ENCODE measurements around the gene PAXIP1. TPM values are rescaled to one million over a fixed set of nuclear protein-coding genes. Genes with fewer than 3 reads are reported as not detected.
"Not testable (repeated sequence)": the region's sequence is repeated elsewhere in the genome, so short reads cannot be mapped to it uniquely, and the experiment has no call there.

The PAXIP1 gene
- total RNA-seq (2014; rRNA removed; shearing (Covaris generic)), result 20.2 and 33.8 TPM in 2 replicates

- DNase-seq (ENCODE audit: low spot score), result peak; percentile 58
- in situ Hi-C loops (cut with HindIII; ENCODE audit: low sequenced_read_pairs), result no loop called here
Observed at GRCh38 chr7:155003092-155003375, at the start of gene PAXIP1. Gene PAXIP1 (minus strand): TSS chr7:155003124. CDS start chr7:155002929, 195 bp downstream.

- DNase-seq (ENCODE audit: low spot score), result no peak
- in situ Hi-C loops (cut with HindIII; ENCODE audit: low sequenced_read_pairs), result no loop called here
Observed at GRCh38 chr7:155051355-155051754, 48.4 kb upstream of the PAXIP1 start.

GRCh38 chr7:155048006-155048405, 45.1 kb upstream of the PAXIP1 start:
- in situ Hi-C loops (cut with HindIII; ENCODE audit: low sequenced_read_pairs), result no loop called here
- DNase-seq (ENCODE audit: low spot score), result no peak

- in situ Hi-C loops (cut with HindIII; ENCODE audit: low sequenced_read_pairs), result no loop called here
- DNase-seq (ENCODE audit: low spot score), result no peak
Observed at GRCh38 chr7:155043756-155044155, 40.8 kb upstream of the PAXIP1 start.

- in situ Hi-C loops (cut with HindIII; ENCODE audit: low sequenced_read_pairs), result no loop called here
- DNase-seq (ENCODE audit: low spot score), result no peak
Observed at GRCh38 chr7:155038335-155038734, 35.4 kb upstream of the PAXIP1 start.

GRCh38 chr7:155034495-155034894, 31.6 kb upstream of the PAXIP1 start:
- in situ Hi-C loops (cut with HindIII; ENCODE audit: low sequenced_read_pairs); DNase-seq (ENCODE audit: low spot score): not testable (repeated sequence)

GRCh38 chr7:155032978-155033377, 30.1 kb upstream of the PAXIP1 start:
- in situ Hi-C loops (cut with HindIII; ENCODE audit: low sequenced_read_pairs), result no loop called here
- no peak for DNase-seq (ENCODE audit: low spot score)

GRCh38 chr7:155027879-155028278, 25.0 kb upstream of the PAXIP1 start:
- in situ Hi-C loops (cut with HindIII; ENCODE audit: low sequenced_read_pairs), result no loop called here
- no peak for DNase-seq (ENCODE audit: low spot score)

GRCh38 chr7:155021699-155022145, 18.8 kb upstream of the PAXIP1 start:
- in situ Hi-C loops (cut with HindIII; ENCODE audit: low sequenced_read_pairs), result no loop called here

GRCh38 chr7:155020996-155021395, 18.1 kb upstream of the PAXIP1 start:
- in situ Hi-C loops (cut with HindIII; ENCODE audit: low sequenced_read_pairs), result no loop called here

More at GRCh38 chr7:155021699-155022145, 18.8 kb upstream of the PAXIP1 start:
- no peak for DNase-seq (ENCODE audit: low spot score)

GRCh38 chr7:155017834-155018233, 14.9 kb upstream of the PAXIP1 start:
- no peak for DNase-seq (ENCODE audit: low spot score)
- in situ Hi-C loops (cut with HindIII; ENCODE audit: low sequenced_read_pairs), result no loop called here

More at GRCh38 chr7:155020996-155021395, 18.1 kb upstream of the PAXIP1 start:
- no peak for DNase-seq (ENCODE audit: low spot score)

- DNase-seq (ENCODE audit: low spot score), result no peak
- in situ Hi-C loops (cut with HindIII; ENCODE audit: low sequenced_read_pairs), result no loop called here
Observed at GRCh38 chr7:155011086-155011485, 8.2 kb upstream of the PAXIP1 start.

GRCh38 chr7:155009570-155010157, 6.7 kb upstream of the PAXIP1 start:
- peak; percentile 51 for DNase-seq (ENCODE audit: low spot score)
- in situ Hi-C loops (cut with HindIII; ENCODE audit: low sequenced_read_pairs), result no loop called here

GRCh38 chr7:155007947-155008346, 5.0 kb upstream of the PAXIP1 start:
- DNase-seq (ENCODE audit: low spot score), result peak; percentile 70

GRCh38 chr7:155003376-155004214, 671 bp upstream of the PAXIP1 start:
- in situ Hi-C loops (cut with HindIII; ENCODE audit: low sequenced_read_pairs), result no loop called here

More at GRCh38 chr7:155007947-155008346, 5.0 kb upstream of the PAXIP1 start:
- in situ Hi-C loops (cut with HindIII; ENCODE audit: low sequenced_read_pairs), result no loop called here

GRCh38 chr7:155002411-155003091, 373 bp downstream of the PAXIP1 start:
- DNase-seq (ENCODE audit: low spot score), result peak; percentile 47
- in situ Hi-C loops (cut with HindIII; ENCODE audit: low sequenced_read_pairs), result no loop called here

More at GRCh38 chr7:155003376-155004214, 671 bp upstream of the PAXIP1 start:
- peak; percentile 86 for DNase-seq (ENCODE audit: low spot score)

GRCh38 chr7:155001756-155002410, 1.0 kb downstream of the PAXIP1 start:
- peak; percentile 54 for DNase-seq (ENCODE audit: low spot score)
- in situ Hi-C loops (cut with HindIII; ENCODE audit: low sequenced_read_pairs), result no loop called here

GRCh38 chr7:155000795-155001194, 2.1 kb downstream of the PAXIP1 start:
- in situ Hi-C loops (cut with HindIII; ENCODE audit: low sequenced_read_pairs), result no loop called here
- DNase-seq (ENCODE audit: low spot score), result peak; percentile 12

GRCh38 chr7:154998481-154998880, 4.4 kb downstream of the PAXIP1 start:
- in situ Hi-C loops (cut with HindIII; ENCODE audit: low sequenced_read_pairs), result no loop called here

More at GRCh38 chr7:154998481-154998880, 4.4 kb downstream of the PAXIP1 start:
- no peak for DNase-seq (ENCODE audit: low spot score)

All from G401 (cell line).